Brain microvascular endothelial cell (primary cell): ENCODE results near the gene SLC23A3.
"Not testable (repeated sequence)": the region's sequence is repeated elsewhere in the genome, so short reads cannot be mapped to it uniquely, and the experiment has no call there.

Experiments
- DNase-seq: peaks from one replicate; pipeline ENCODE4 v3.0.0-alpha.2; 2020
- H3K27ac ChIP-seq: fragments of 250-450 bp; sonication (Bioruptor Pico); 2 replicates; pipeline ENCODE4 v1.5.1; 2020; ENCODE audit warnings: mild to moderate bottlenecking, moderate library complexity
- H3K27me3 ChIP-seq: fragments of 250-450 bp; sonication (Bioruptor Pico); replicated peaks from 2 replicates; pipeline ENCODE4 v1.5.1; 2020; ENCODE audit warnings: mild to moderate bottlenecking
- H3K36me3 ChIP-seq: fragments of 250-450 bp; sonication (Bioruptor Pico); replicated peaks from 2 replicates; pipeline ENCODE4 v1.5.1; 2020; ENCODE audit warnings: mild to moderate bottlenecking
- H3K4me3 ChIP-seq: 2 replicates; pipeline ENCODE4 v1.5.1; 2011; ENCODE audit warnings: low read depth, mild to moderate bottlenecking, control low read depth, low read length, moderate library complexity
- in situ Hi-C: cut with HindIII; loops from 2 replicates; pipeline ENCODE4 v1.10.0; 2017; ENCODE audit warnings: low sequenced_read_pairs, low pct_ligation_motif_present
- TF ChIP-seq, protein P1 (sequence below): IDR thresholded peaks from 2 replicates; pipeline ENCODE4 v1.5.1; 2011; ENCODE audit warnings: low read depth, mild to moderate bottlenecking, moderate library complexity, low read length, control low read depth, inconsistent platforms; ENCODE audit errors: missing control alignments

The SLC23A3 gene

DNA sequence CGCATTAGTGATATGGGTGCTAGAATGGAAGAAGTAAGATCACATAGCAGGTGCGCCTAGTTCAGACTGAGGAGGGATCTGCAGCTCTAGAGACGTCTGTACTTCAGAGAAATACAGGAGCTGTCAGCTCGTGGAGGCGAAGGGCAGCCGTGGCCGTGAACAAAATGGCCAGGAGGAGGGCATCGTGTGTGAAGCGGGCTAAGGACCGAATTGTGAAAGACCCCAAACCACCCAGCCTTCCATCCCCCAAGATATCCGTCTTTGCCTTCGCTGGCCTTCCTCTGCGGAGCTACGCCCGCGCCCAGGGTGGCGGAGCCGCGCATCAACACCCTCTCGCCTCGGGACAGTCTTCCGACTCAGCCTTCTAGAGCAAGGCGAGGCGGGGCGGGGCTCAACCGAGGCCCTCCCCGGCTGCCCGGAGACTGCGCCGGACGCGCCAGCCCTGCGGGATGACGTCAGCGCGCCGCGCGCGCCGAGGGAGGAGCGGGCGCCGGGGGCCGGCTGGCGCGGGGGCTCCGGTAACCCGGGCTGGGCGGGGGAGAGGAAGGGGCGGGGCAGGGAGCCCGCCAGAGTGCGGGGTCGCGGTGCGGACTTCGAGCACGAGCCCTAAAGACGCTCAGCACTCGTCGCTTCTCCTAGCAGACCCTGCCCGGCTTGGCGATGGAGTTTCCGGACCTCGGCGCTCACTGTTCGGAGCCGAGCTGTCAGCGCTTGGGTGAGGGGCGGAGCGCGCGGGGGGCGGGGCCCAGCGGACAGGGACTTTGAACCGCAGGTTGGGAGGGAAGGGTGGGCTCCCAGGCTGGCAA lies 36.7 kb upstream of the SLC23A3 start, which contains the start of gene ZFAND2B:
Gene ZFAND2B (plus strand): TSS at position 455 of the 806 bp plus-strand sequence. CDS start 206 bp downstream, at position 661.
- Histone ChIP-seq H3K27me3 (no peaks in the 10 kb centered on the region), H3K4me3 (peak within 1 kb of the TSS; percentile 75), H3K36me3 (peaks cover 7% of the 10 kb centered on the region), H3K27ac (peak within 1 kb of the TSS; percentile 51)
- TF ChIP-seq, protein P1, sequence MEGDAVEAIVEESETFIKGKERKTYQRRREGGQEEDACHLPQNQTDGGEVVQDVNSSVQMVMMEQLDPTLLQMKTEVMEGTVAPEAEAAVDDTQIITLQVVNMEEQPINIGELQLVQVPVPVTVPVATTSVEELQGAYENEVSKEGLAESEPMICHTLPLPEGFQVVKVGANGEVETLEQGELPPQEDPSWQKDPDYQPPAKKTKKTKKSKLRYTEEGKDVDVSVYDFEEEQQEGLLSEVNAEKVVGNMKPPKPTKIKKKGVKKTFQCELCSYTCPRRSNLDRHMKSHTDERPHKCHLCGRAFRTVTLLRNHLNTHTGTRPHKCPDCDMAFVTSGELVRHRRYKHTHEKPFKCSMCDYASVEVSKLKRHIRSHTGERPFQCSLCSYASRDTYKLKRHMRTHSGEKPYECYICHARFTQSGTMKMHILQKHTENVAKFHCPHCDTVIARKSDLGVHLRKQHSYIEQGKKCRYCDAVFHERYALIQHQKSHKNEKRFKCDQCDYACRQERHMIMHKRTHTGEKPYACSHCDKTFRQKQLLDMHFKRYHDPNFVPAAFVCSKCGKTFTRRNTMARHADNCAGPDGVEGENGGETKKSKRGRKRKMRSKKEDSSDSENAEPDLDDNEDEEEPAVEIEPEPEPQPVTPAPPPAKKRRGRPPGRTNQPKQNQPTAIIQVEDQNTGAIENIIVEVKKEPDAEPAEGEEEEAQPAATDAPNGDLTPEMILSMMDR, result peak; percentile 18
- in situ Hi-C loops, result no loop called here
- peak; percentile 85 for DNase-seq

DNA sequence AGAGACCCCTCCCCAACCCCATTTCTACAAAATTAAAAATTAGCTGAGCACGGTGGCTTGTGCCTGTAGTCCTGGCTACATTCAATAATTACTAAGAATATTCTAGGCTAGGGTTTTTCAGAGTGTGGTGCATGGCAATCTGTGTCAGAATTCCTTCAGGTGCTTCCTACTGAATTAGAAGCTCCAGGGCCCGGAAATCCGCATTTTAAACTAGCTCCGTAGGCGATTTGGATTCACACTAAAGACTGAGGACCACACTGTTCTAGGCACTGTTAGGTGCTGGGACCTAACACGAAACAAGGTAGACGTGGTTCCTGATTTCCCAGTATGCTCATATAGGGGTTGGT lies 36.1 kb upstream of the SLC23A3 start:
- H3K27me3 ChIP-seq, result no peaks in the 10 kb centered on the region
- H3K27ac ChIP-seq, result no peak overlapping the region
- TF ChIP-seq, protein P1, result no peak
- peaks cover 7% of the 10 kb centered on the region for H3K36me3 ChIP-seq
- no peak for DNase-seq
- in situ Hi-C loops, result no loop called here
- H3K4me3 ChIP-seq, result peak overlapping the region; percentile 75

DNA sequence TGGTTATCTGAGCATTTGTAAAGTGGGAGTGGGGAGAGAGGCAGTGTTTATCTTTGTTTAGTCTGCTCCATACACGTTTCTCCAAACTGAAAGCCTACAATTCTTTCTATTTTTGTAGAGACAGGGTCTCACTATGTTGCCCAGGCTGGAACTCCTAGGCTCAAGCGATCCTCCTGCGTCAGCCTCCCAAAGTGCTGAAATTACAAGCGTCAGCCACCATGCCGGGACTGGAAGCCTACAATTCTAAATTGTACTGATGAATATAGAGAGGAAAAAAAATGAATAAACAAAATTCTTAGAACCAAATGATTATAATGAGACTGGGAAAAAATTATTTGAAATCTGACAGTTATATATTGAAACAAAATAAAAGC lies 35.3 kb upstream of the SLC23A3 start:
- in situ Hi-C loops, result no loop called here
- DNase-seq, result no peak
- peaks cover 7% of the 10 kb centered on the region for H3K36me3 ChIP-seq
- TF ChIP-seq, protein P1, result no peak
- no peak overlapping the region for H3K4me3 ChIP-seq
- H3K27ac ChIP-seq, result no peak overlapping the region
- no peaks in the 10 kb centered on the region for H3K27me3 ChIP-seq

DNA sequence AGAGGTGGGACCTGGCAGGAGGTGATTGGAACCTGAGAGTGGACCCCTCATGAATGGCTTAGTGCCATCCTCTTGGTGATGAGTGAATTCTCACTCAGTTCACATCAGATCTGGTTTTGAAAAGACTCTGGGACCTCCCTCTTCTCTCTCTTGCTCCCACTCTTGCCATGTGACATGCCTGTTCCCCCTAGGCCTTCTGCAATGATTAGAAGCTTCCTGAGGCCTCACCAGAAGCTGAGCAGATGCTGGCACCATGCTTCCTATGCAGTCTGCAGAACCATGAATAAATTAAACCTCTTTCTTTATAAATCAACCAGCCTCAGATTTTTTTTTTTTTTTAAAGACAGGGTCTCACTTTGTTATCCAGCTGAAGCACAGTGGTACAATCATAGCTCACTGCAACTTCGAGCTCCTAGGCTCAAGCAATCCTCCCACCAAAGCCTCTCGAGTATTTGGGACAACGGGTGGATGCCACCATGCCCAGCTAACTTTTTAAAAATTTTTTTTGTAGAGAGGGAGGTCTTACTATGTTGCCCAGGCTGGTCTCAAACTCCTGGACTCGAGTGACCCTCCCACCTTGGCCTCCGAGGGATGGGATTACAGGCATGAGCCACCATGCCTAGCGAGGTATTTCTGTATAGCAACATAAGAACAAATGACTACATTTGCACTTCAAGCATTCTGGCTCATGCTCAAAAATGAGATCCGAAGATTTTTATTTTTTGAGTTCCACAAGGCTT lies 34.8 kb upstream of the SLC23A3 start:
- no peaks in the 10 kb centered on the region for H3K27me3 ChIP-seq
- DNase-seq, result no peak
- TF ChIP-seq, protein P1, result no peak
- H3K4me3 ChIP-seq, result no peak overlapping the region
- in situ Hi-C loops, result no loop called here
- H3K36me3 ChIP-seq, result peaks cover 7% of the 10 kb centered on the region
- no peak overlapping the region for H3K27ac ChIP-seq

DNA sequence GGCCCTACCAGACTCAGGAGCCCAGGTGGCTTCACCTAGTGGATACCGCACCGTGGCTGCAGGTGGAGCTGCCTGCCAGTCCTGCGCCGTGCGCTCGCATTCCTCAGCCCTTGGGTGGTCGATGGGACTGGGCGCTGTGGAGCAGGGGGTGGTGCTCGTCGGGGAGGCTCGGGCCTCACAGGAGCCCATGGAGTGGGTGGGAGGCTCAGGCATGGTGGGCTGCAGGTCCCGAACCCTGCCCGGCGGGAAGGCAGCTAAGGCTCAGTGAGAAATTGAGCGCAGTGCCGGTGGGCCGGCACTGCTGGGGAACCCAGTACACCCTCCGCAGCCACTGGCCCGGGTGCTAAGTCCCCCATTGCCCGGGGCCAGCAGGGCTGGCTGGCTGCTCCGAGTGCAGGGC lies 31.5 kb upstream of the SLC23A3 start:
- H3K27me3 ChIP-seq, H3K27ac ChIP-seq, H3K36me3 ChIP-seq, DNase-seq, H3K4me3 ChIP-seq, in situ Hi-C loops: not testable (repeated sequence)

DNA sequence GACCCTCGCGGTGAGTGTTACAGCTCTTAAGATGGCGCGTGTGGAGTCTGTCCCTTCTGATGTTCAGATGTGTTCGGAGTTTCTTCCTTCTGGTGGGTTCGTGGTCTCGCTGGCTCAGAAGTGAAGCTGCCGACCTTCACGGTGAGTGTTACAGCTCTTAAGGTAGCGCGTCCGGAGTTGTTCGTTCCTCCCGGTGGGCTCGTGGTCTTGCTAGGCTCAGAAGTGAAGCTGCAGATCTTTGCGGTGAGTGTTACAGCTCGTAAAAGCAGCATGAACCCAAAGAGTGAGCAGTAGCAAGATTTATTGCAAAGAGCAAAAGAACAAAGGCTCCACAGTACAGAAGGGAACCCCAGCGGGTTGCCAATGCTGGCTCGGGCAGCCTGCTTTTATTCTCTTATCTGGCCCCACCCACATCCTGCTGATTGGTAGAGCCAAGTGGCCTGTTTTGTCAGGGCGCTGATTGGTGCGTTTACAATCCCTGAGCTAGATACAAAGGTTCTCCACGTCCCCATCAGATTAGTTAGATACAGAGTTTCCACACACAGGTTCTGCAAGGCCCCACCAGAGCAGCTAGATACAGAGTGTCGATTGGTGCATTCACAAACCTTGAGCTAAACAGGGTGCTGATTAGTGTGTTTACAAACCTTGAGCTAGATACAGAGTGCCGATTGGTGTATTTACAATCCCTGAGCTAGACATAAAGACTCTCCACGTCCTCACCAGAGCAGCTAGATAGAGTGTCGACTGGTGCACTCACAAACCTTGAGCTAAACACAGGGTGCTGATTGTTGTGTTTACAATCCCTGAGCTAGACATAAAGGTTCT lies 30.9 kb upstream of the SLC23A3 start:
- H3K27me3 ChIP-seq, H3K4me3 ChIP-seq, H3K27ac ChIP-seq, DNase-seq, in situ Hi-C loops, H3K36me3 ChIP-seq: not testable (repeated sequence)
